Effector memory CD4-positive, alpha-beta T cell (primary cell): ENCODE results near the gene SCART1.

Source experiments
- DNase-seq, 3 donors: peaks; one replicate each; pipeline ENCODE4 v3.0.0-alpha.2; 2020
- H3K27ac ChIP-seq: 2 replicates; pipeline ENCODE4 v1.7.0; 2013; ENCODE audit warnings: mild to moderate bottlenecking, low read length, moderate library complexity; ENCODE audit not compliant: insufficient read depth, poor library complexity, severe bottlenecking
- H3K27me3 ChIP-seq: replicated peaks from 2 replicates; pipeline ENCODE4 v1.7.0; 2013; ENCODE audit warnings: mild to moderate bottlenecking, low read length; ENCODE audit not compliant: insufficient read depth, control insufficient read depth, poor library complexity, severe bottlenecking
- H3K36me3 ChIP-seq: 2 replicates; pipeline ENCODE4 v1.7.0; 2013; ENCODE audit warnings: mild to moderate bottlenecking, low read length, moderate library complexity; ENCODE audit not compliant: control insufficient read depth, insufficient read depth
- H3K4me1 ChIP-seq: 2 replicates; pipeline ENCODE4 v1.7.0; 2013; ENCODE audit warnings: low read length, mild to moderate bottlenecking; ENCODE audit not compliant: control insufficient read depth, insufficient read depth, poor library complexity, severe bottlenecking
- H3K4me3 ChIP-seq: 2 replicates; pipeline ENCODE4 v1.7.0; 2013; ENCODE audit warnings: low read length, low read depth, mild to moderate bottlenecking; ENCODE audit not compliant: insufficient read depth, poor library complexity, severe bottlenecking
- H3K9me3 ChIP-seq: 2 replicates; pipeline ENCODE4 v1.7.0; 2013; ENCODE audit warnings: mild to moderate bottlenecking, low read length, moderate library complexity; ENCODE audit not compliant: control insufficient read depth

SCART1 gene

GRCh38 chr10:133444342-133445267, 9.1 kb upstream of the SCART1 start:
- H3K27ac ChIP-seq, result no peak overlapping the region
- DNase-seq, result no peak
- H3K9me3 ChIP-seq, result peaks cover 13% of the 10 kb centered on the region
- H3K4me1 ChIP-seq, result peaks cover 19% of the 10 kb centered on the region
- peaks cover 3% of the 10 kb centered on the region for H3K36me3 ChIP-seq
- H3K27me3 ChIP-seq, result no peaks in the 10 kb centered on the region
- H3K4me3 ChIP-seq, result no peak overlapping the region

- DNase-seq, result no peak
- H3K36me3 ChIP-seq, result peaks cover 3% of the 10 kb centered on the region
- no peak overlapping the region for H3K4me3 ChIP-seq
- H3K4me1 ChIP-seq, result peaks cover 15% of the 10 kb centered on the region
- H3K27me3 ChIP-seq, result no peaks in the 10 kb centered on the region
- H3K9me3 ChIP-seq, result peaks cover 13% of the 10 kb centered on the region
- H3K27ac ChIP-seq, result no peak overlapping the region
Observed at GRCh38 chr10:133445268-133445732, 8.4 kb upstream of the SCART1 start.

GRCh38 chr10:133445751-133446708, 7.7 kb upstream of the SCART1 start:
- Histone ChIP-seq H3K4me1 (peaks cover 14% of the 10 kb centered on the region), H3K27me3 (no peaks in the 10 kb centered on the region), H3K36me3 (peaks cover 3% of the 10 kb centered on the region), H3K9me3 (peaks cover 13% of the 10 kb centered on the region), H3K27ac (no peak overlapping the region), H3K4me3 (no peak overlapping the region)
- no peak for DNase-seq

- Histone ChIP-seq H3K9me3 (peaks cover 13% of the 10 kb centered on the region), H3K27ac (no peak overlapping the region), H3K4me3 (no peak overlapping the region), H3K27me3 (no peaks in the 10 kb centered on the region), H3K36me3 (peaks cover 3% of the 10 kb centered on the region), H3K4me1 (peaks cover 8% of the 10 kb centered on the region)
- DNase-seq, result no peak
Observed at GRCh38 chr10:133446979-133447378, 6.8 kb upstream of the SCART1 start.

GRCh38 chr10:133448120-133448519, 5.6 kb upstream of the SCART1 start:
- DNase-seq, result no peak
- H3K27ac ChIP-seq, result no peak overlapping the region
- H3K4me1 ChIP-seq, result no peaks in the 10 kb centered on the region
- H3K27me3 ChIP-seq, result no peaks in the 10 kb centered on the region
- peaks cover 3% of the 10 kb centered on the region for H3K36me3 ChIP-seq
- H3K4me3 ChIP-seq, result no peak overlapping the region
- peaks cover 13% of the 10 kb centered on the region for H3K9me3 ChIP-seq

- Histone ChIP-seq H3K27ac (no peak overlapping the region), H3K4me1 (no peaks in the 10 kb centered on the region), H3K9me3 (peaks cover 13% of the 10 kb centered on the region), H3K4me3 (no peak overlapping the region), H3K27me3 (no peaks in the 10 kb centered on the region), H3K36me3 (peaks cover 3% of the 10 kb centered on the region)
- DNase-seq, result no peak
Observed at GRCh38 chr10:133451346-133451745, 2.4 kb upstream of the SCART1 start.

GRCh38 chr10:133452453-133452852, 1.3 kb upstream of the SCART1 start:
- Histone ChIP-seq H3K36me3 (no peaks in the 10 kb centered on the region), H3K27me3 (no peaks in the 10 kb centered on the region), H3K4me1 (no peaks in the 10 kb centered on the region), H3K4me3 (no peak overlapping the region), H3K27ac (no peak overlapping the region), H3K9me3 (peaks cover 2% of the 10 kb centered on the region)
- DNase-seq, result no peak

GRCh38 chr10:133454204-133454893, 604 bp downstream of the SCART1 start:
- Histone ChIP-seq H3K27me3 (no peaks in the 10 kb centered on the region), H3K9me3 (no peaks in the 10 kb centered on the region), H3K4me1 (no peaks in the 10 kb centered on the region), H3K36me3 (no peaks in the 10 kb centered on the region), H3K27ac (no peak overlapping the region), H3K4me3 (no peak overlapping the region)
- no peak for DNase-seq

GRCh38 chr10:133455196-133455595, 1.5 kb downstream of the SCART1 start:
- DNase-seq, result no peak
- Histone ChIP-seq H3K27me3 (no peaks in the 10 kb centered on the region), H3K4me1 (no peaks in the 10 kb centered on the region), H3K27ac (no peak overlapping the region), H3K9me3 (no peaks in the 10 kb centered on the region), H3K36me3 (no peaks in the 10 kb centered on the region), H3K4me3 (no peak overlapping the region)
